ENCODE results near the gene CROCC2.

DNA sequence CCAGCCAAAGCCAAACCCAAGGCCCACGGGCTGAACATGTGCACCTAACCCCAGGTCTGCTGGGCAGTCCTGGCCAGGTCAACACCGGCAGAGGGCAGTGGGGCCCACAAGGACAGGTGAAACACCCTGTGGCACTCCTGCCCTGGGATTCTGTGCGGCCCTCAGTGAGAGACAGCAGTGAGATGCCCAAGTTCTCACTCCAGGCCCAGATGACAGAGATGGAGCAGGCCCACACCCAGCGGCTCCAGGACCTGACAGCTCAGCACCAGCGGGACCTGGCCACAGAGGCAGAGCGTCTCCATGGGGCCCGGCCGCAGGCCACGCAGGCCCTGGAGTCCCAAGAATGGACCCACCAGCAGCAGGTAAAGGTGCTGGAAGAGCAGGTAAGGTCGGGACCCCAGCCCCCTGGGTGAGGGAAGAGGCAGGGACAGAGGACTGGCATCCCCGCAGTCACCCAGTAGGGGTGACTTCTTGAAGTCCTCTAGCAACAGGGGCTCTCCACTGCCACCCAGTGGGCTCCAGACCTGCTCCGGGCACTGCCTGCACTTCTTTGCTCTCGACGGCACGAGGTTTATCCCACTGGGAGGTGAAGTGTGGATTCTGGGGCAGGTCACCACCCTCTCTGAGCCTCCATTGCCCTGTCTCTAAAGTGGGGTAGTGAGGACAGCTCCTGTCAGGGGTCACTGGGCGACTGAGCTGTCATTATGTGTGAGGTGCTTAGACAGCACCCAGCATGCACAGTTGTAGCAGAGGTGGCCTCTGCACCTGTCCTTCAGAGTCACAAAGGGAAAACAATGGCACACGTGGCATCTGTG lies 83.5 kb downstream of the CROCC2 start:
- TF ChIP-seq CTCF (IDR thresholded peaks at IDR 0.05 in 4 of 5, conservative IDR thresholded peaks at IDR 0.05 in 1 of 5) (peak; percentile 29 to 72 (median 60)), POLR2A (IDR thresholded peaks at IDR 0.05) (no peak)
